Astrocyte (in vitro differentiated cells and primary cell): ENCODE results near the gene CELF5.

Experiments
- CTCF ChIP-seq: IDR thresholded peaks from 2 replicates; pipeline ENCODE4 v1.5.1; 2011; ENCODE audit warnings: low read depth, mild to moderate bottlenecking, inconsistent platforms, low read length, moderate library complexity; ENCODE audit not compliant: insufficient read depth
- EZH2 ChIP-seq: IDR thresholded peaks from 2 replicates; pipeline ENCODE4 v1.6.1; 2012; ENCODE audit warnings: mild to moderate bottlenecking, low read length, inconsistent platforms; ENCODE audit not compliant: insufficient read depth

GRCh38 chr19:3274245-3274941 is 49.9 kb downstream of the CELF5 start:
- TF ChIP-seq CTCF = no peak
- no peak for TF ChIP-seq EZH2
